HG03439 (cell line): Measurements from ENCODE around the gene PHF8.

Experiments
- ATAC-seq: cut with Tn5 transposase; IDR thresholded peaks from one replicate; pipeline ENCODE4 v1.9.1; 2021; ENCODE audit warnings: mild to moderate bottlenecking, moderate library complexity; ENCODE audit not compliant: unreplicated experiment

PHF8 gene

GRCh38 chrX:54044126-54044876, at the start of gene PHF8:
PHF8 (minus strand) TSS chrX:54044473; CDS start chrX:54042728, 1,745 bp downstream.
- peak; percentile 88 for ATAC-seq

- ATAC-seq = no peak
These were observed 49.3 kb upstream of the PHF8 start for GRCh38 chrX:54093571-54093970.

GRCh38 chrX:54093159-54093558, 48.9 kb upstream of the PHF8 start:
- ATAC-seq = no peak

- no peak for ATAC-seq
These were observed 46.6 kb upstream of the PHF8 start for GRCh38 chrX:54090880-54091279.

- ATAC-seq = no peak
These were observed 44.9 kb upstream of the PHF8 start for GRCh38 chrX:54089191-54089590.

- ATAC-seq = no peak
These were observed 43.4 kb upstream of the PHF8 start for GRCh38 chrX:54087661-54088060.

GRCh38 chrX:54085666-54086065, 41.4 kb upstream of the PHF8 start:
- no peak for ATAC-seq

- no peak for ATAC-seq
These were observed 32.6 kb upstream of the PHF8 start for GRCh38 chrX:54076903-54077302.

GRCh38 chrX:54074826-54075225, 30.6 kb upstream of the PHF8 start:
- ATAC-seq = no peak

- no peak for ATAC-seq
These were observed 23.5 kb upstream of the PHF8 start for GRCh38 chrX:54067766-54068165.

GRCh38 chrX:54066841-54067240, 22.6 kb upstream of the PHF8 start:
- no peak for ATAC-seq

- ATAC-seq = no peak
These were observed 20.3 kb upstream of the PHF8 start for GRCh38 chrX:54064564-54064963.

- ATAC-seq = no peak
These were observed 19.1 kb upstream of the PHF8 start for GRCh38 chrX:54063361-54063760.

GRCh38 chrX:54049801-54050200, 5.5 kb upstream of the PHF8 start:
- no peak for ATAC-seq

- ATAC-seq = no peak
These were observed 4.1 kb upstream of the PHF8 start for GRCh38 chrX:54048412-54048811.

GRCh38 chrX:54045563-54046228, 1.4 kb upstream of the PHF8 start:
- no peak for ATAC-seq

GRCh38 chrX:54044877-54045338, 635 bp upstream of the PHF8 start:
- ATAC-seq = no peak

- ATAC-seq = peak; percentile 24
These were observed 640 bp downstream of the PHF8 start for GRCh38 chrX:54043541-54044125.

- no peak for ATAC-seq
These were observed 1.2 kb downstream of the PHF8 start for GRCh38 chrX:54043056-54043455.

- no peak for ATAC-seq
These were observed 1.7 kb downstream of the PHF8 start for GRCh38 chrX:54042609-54043021.

- no peak for ATAC-seq
These were observed 13.9 kb downstream of the PHF8 start for GRCh38 chrX:54030329-54030728.

- no peak for ATAC-seq
These were observed 14.6 kb downstream of the PHF8 start for GRCh38 chrX:54029529-54030143.
